Heart left ventricle (tissue), 16 donors: ENCODE data around the gene ZNF697. TPM values are rescaled to one million over a fixed set of nuclear protein-coding genes. Genes with fewer than 3 reads are reported as not detected.
A peak's percentile ranks its signal among the peaks of the same experiment; 100 is the strongest.
"Not testable (repeated sequence)": the region's sequence is repeated elsewhere in the genome, so short reads cannot be mapped to it uniquely, and the experiment has no call there.

Experiments
- ATAC-seq, 4 donors: fragments of 200-7000 bp; cut with Tn5 transposase; one replicate each; pipeline ENCODE4 v1.9.1; 2020 to 2022; ENCODE audit warnings: moderate library complexity in 4 of 4, mild to moderate bottlenecking in 3 of 4, moderate number of reproducible peaks in 1 of 4
- DNase-seq, 5 donors: peaks; one replicate each; pipeline ENCODE4 v3.0.0-alpha.2; 2020
- H3K27ac ChIP-seq, 12 donors: fragments of 200-600 bp; sonication (generic) in 4 of 12; one replicate each; pipeline versions ENCODE4 v1.5.0 to v1.8.0; 2016 to 2022; ENCODE audit warnings: mild to moderate bottlenecking in 2 of 12
- H3K27me3 ChIP-seq, 9 donors: fragments of 200-600 bp; sonication (generic) in 2 of 9; one replicate each; pipeline versions ENCODE4 v1.5.1 to v1.8.0; 2016 to 2022; ENCODE audit warnings: mild to moderate bottlenecking in 3 of 9
- H3K36me3 ChIP-seq, 9 donors: fragments of 200-600 bp; sonication (generic) in 2 of 9; one replicate each; pipeline versions ENCODE4 v1.5.0 to v1.8.0; 2018 to 2022; ENCODE audit warnings: mild to moderate bottlenecking in 2 of 9
- H3K4me1 ChIP-seq, 12 donors: fragments of 200-600 bp; sonication (generic) in 4 of 12; one replicate each; pipeline versions ENCODE4 v1.5.0 to v1.8.0; 2016 to 2022; ENCODE audit warnings: mild to moderate bottlenecking in 3 of 12
- H3K4me3 ChIP-seq, 12 donors: fragments of 200-600 bp; sonication (generic) in 4 of 12; one replicate each; pipeline versions ENCODE4 v1.5.0 to v1.8.0; 2017 to 2022; ENCODE audit warnings: mild to moderate bottlenecking in 9 of 12, moderate library complexity in 4 of 12
- H3K9me3 ChIP-seq, 12 donors: fragments of 200-600 bp; sonication (generic) in 4 of 12; one replicate each; pipeline versions ENCODE4 v1.5.0 to v1.8.0; 2016 to 2022; ENCODE audit warnings: mild to moderate bottlenecking in 1 of 12
- CTCF ChIP-seq, 12 donors: fragments of 200-600 bp; sonication (generic) in 4 of 12; IDR thresholded peaks; one replicate each; pipeline versions ENCODE4 v1.5.0 to v1.8.0; 2018 to 2022; ENCODE audit warnings: antibody characterized with exemption in 12 of 12, mild to moderate bottlenecking in 5 of 12
- POLR2A ChIP-seq, 2 donors: fragments of 450-650 bp; IDR thresholded peaks; one replicate each; pipeline ENCODE4 v1.6.1; 2017; ENCODE audit warnings: antibody characterized with exemption in 2 of 2, mild to moderate bottlenecking in 2 of 2, moderate library complexity in 2 of 2
- WGBS, 4 donors: extraction: QIAGEN DNeasy Blood & Tissue Kit in 2 of 4; methylation state at CpG; one replicate each; pipeline versions ENCODE4 v1.1.5 to v1.1.7; 2013 to 2018; 5-methylcytosine and 5-hydroxymethylcytosine counted together
- intact Hi-C, 10 donors: fragments of 100-400 bp; cut with DNase I; formaldehyde crosslinking; loops; one replicate each; pipeline versions ENCODE4 v1.11.1 to v1.14.2; 2022
- polyA plus RNA-seq, 2 donors: library from polyadenylated mRNA; stranded (reverse); fragments of 200-250 nt; gene quantifications; one replicate each; pipeline ENCODE4 v1.2.3, GENCODE V29; 2013
- total RNA-seq, 9 donors: library from RNA; depleted of rRNA in 2 of 9; stranded (reverse); fragments of >200 nt in 2 of 9; fragmentation: NEBNext Ultra II Directional in 3 of 9; extraction: Animal tissue kit (Norgen Biotek cat#: 25700) in 3 of 9; gene quantifications; one replicate each; pipeline versions ENCODE4 v1.1.0 to v1.2.4, GENCODE V29; 2016 to 2023
- donor health status: ischemic (EF 13 %, LVEDD 7.1; RV severe dilation, severe dysfunction).
- donor health status: healthy with polysubstance abuse.
- donor health status: DM: no; HTN: yes; CAD: no.
- donor health status: DM: no; HTN: no; CAD: no.
- donor health status: ischemic (EF 25% LVEDD 6.9; RV normal size, moderate dysfunction).
- donor health status: ischemic (EF 25% LVEDD 5.7; RV mildly dilated, moderate dysfunction).
- donor health status: healthy.
- donor health status: DM: yes; HTN: yes; CAD: no.
- donor health status: ischemic (EF 35%, LVEDD 5.7; RV mildly dilated, moderate dysfunction).
- donor health status: nonischemic (EF 11% LVEDD 7.7; RV severe dilation, severe dysfunction).
- donor health status: DM: yes; HTN: yes; CAD: no.
- donor health status: PGD.
- donor health status: ischemic (EF 29% LVEDD 5.4; RV normal size, mild dysfunction).
- donor health status: nonischemic (EF 23%, LVEDD 6.1; RV moderate dilation, normal function).

Gene ZNF697
- total and polyA plus RNA-seq, 11 donors = 2.8 to 14.0 (median 10.1) TPM

GRCh38 chr1:119587341-119587740 lies 60.7 kb downstream of the ZNF697 start:
- ATAC-seq (no peak), DNase-seq (no peak)
- H3K4me3 ChIP-seq = no peak overlapping the region
- no peak for TF ChIP-seq CTCF (IDR thresholded peaks at IDR 0.05)
- TF ChIP-seq POLR2A (IDR thresholded peaks at IDR 0.05) = no peak
- peaks cover 0 to 10% (median 0%) of the 10 kb centered on the region in 12 donors for H3K4me1 ChIP-seq
- no peaks in the 10 kb centered on the region for H3K36me3 ChIP-seq
- no peaks in the 10 kb centered on the region for H3K9me3 ChIP-seq
- H3K27ac ChIP-seq = no peak overlapping the region
- intact Hi-C loops = loop anchor here in 1 of 10 donors (10.0 kb wide), 1 partner anchor 103 kb away; no protein-coding TSS in a partner anchor
- WGBS, 4 donors = 69 to 72% (median 71%) methylated on average over 3 of the region's 3 CpGs
- H3K27me3 ChIP-seq = no peaks in the 10 kb centered on the region

GRCh38 chr1:119585801-119586200 lies 62.3 kb downstream of the ZNF697 start:
- H3K4me1 ChIP-seq, H3K27me3 ChIP-seq, H3K9me3 ChIP-seq, H3K27ac ChIP-seq, DNase-seq, H3K36me3 ChIP-seq, H3K4me3 ChIP-seq: not testable (repeated sequence)
- WGBS, 4 donors = 88 to 100% (median 91%) methylated on average over 2 of the region's 2 CpGs
- peak in 1 of 4 donors; percentile 40 for ATAC-seq
- intact Hi-C loops = loop anchor here in 1 of 10 donors (10.0 kb wide), 1 partner anchor 101 kb away; no protein-coding TSS in a partner anchor

GRCh38 chr1:119582801-119583200 lies 65.3 kb downstream of the ZNF697 start:
- 6 to 13% (median 7%) methylated on average over 1 of the region's 1 CpG for WGBS, 4 donors
- H3K4me1 ChIP-seq = peaks cover 0 to 8% (median 0%) of the 10 kb centered on the region in 12 donors
- intact Hi-C loops = loop anchor here in 1 of 10 donors (10.0 kb wide), 1 partner anchor 98 kb away; no protein-coding TSS in a partner anchor
- peaks cover 0 to 10% (median 0%) of the 10 kb centered on the region in 12 donors for H3K9me3 ChIP-seq
- no peak overlapping the region for H3K4me3 ChIP-seq
- peak; percentile 72 to 92 (median 90) for ATAC-seq
- H3K27ac ChIP-seq = no peak overlapping the region
- H3K36me3 ChIP-seq = no peaks in the 10 kb centered on the region
- DNase-seq = peak; percentile 32 to 60 (median 53)
- TF ChIP-seq POLR2A (IDR thresholded peaks at IDR 0.05) (no peak), CTCF (IDR thresholded peaks at IDR 0.05) (peak; percentile 22 to 61 (median 43))
- no peaks in the 10 kb centered on the region for H3K27me3 ChIP-seq

GRCh38 chr1:119581076-119581475 lies 67.0 kb downstream of the ZNF697 start:
- not testable (repeated sequence) for H3K27ac ChIP-seq, H3K4me3 ChIP-seq, H3K27me3 ChIP-seq, ATAC-seq, H3K36me3 ChIP-seq, DNase-seq, H3K4me1 ChIP-seq
- WGBS, 4 donors = 88 to 93% (median 91%) methylated on average over 3 of the region's 3 CpGs
- intact Hi-C loops = loop anchor here in 1 of 10 donors (10.0 kb wide), 1 partner anchor 96 kb away; no protein-coding TSS in a partner anchor
- H3K9me3 ChIP-seq = peaks cover 0 to 10% (median 0%) of the 10 kb centered on the region in 12 donors

- no peak for ATAC-seq
- Histone ChIP-seq H3K27ac (no peak overlapping the region), H3K4me3 (no peak overlapping the region), H3K27me3 (no peaks in the 10 kb centered on the region), H3K36me3 (no peaks in the 10 kb centered on the region), H3K4me1 (no peaks in the 10 kb centered on the region), H3K9me3 (peaks cover 0 to 4% (median 0%) of the 10 kb centered on the region in 12 donors)
- TF ChIP-seq CTCF (IDR thresholded peaks at IDR 0.05) (no peak), POLR2A (IDR thresholded peaks at IDR 0.05) (no peak)
- DNase-seq = no peak
- intact Hi-C loops = no loop called here
- 93 to 96% (median 94%) methylated on average over 5 of the region's 5 CpGs for WGBS, 4 donors
Measured at GRCh38 chr1:119573886-119574285, 74.2 kb downstream of the ZNF697 start.
